GM19193 (cell line): ENCODE data around the gene SPEG.

Source experiments
- POLR2A ChIP-seq: IDR thresholded peaks from 4 replicates; pipeline ENCODE4 v1.6.1; 2011; ENCODE audit not compliant: insufficient read depth, insufficient read length; ENCODE audit errors: extremely low read depth

The SPEG gene

DNA sequence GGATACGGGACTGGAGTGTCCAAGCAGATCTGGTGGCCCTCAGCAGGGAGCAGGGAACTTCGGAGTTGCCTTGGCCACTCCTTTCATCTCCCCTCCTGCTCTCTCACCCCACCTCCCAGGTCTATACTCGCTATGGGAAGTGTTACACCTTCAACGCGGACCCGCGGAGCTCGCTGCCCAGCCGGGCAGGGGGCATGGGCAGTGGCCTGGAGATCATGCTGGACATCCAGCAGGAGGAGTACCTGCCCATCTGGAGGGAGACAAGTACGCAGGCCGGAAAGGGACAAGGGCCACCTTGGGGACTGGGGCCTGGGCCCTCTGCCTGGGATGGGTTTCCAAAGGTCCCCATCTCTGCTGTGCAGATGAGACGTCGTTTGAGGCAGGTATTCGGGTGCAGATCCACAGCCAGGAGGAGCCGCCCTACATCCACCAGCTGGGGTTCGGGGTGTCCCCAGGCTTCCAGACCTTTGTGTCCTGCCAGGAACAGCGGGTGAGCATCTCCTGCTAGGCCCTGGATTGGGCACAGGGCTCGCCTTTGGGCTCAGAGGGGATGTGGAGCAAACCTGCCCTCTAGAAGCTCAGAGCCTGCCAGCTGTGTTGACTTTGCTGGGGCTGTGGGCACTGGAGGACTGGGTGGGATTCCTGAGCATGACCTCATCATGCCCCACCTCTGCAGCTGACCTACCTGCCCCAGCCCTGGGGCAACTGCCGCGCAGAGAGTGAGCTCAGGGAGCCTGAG, 97.2 kb downstream of the SPEG start:
- no peak for TF ChIP-seq POLR2A

GRCh38 chr2:219532378-219532649, 97.7 kb downstream of the SPEG start:
- TF ChIP-seq POLR2A: no peak

DNA sequence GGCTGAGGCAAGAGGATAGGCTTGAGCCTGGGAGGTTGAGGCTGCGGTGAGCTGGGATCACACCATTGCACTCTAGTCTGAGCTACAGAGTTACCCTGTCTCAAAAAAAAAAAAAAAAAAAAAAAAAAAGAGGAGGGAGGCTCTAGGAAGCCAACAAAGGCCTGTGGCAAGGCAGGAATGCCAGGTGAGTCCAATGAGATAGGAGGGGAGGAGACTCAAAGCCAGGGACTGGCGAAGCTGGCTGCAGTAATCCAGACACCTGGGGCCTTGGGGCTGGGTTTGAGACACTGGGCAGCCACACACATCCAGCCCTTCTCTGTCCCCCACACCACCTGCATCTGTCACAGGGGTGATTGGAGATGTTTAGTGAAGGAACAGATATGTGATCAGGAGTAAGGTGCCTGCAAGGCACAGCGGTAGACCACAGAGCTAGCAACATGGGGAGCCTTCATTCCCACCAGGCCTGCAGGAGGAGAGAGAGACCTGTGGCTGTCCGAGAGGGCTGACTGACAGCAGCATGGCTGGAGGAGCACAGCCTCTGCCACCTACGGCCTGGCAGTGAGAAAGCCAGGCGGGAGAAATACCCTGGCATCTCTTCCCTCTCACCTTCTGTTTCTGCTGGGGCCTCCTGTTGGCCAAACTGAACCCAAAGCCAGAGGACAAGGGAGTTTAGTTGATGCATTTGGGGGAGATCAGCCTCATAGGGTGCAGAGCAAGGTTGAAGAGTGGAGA, 99.5 kb downstream of the SPEG start:
- no peak for TF ChIP-seq POLR2A

DNA sequence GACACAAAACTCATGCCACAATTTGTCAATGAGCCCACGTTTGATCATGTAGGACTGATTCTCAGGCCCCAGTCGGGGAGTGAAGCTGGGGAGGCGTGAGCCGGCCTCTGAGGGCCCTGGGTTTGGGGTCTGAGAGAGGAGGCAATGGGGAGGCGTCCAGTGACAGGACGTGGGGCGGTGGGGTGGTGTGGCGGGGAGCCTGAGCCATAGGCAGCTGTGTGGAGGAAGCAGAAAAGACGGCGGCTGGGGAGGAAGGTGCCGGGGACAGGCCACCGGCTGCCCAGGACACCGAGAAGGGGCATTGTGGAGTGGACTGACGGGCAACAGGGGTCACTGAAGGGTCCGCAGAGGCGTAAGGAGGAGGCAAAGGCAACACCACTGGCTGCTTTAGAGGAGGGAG, 101.8 kb downstream of the SPEG start:
- TF ChIP-seq POLR2A: no peak

DNA sequence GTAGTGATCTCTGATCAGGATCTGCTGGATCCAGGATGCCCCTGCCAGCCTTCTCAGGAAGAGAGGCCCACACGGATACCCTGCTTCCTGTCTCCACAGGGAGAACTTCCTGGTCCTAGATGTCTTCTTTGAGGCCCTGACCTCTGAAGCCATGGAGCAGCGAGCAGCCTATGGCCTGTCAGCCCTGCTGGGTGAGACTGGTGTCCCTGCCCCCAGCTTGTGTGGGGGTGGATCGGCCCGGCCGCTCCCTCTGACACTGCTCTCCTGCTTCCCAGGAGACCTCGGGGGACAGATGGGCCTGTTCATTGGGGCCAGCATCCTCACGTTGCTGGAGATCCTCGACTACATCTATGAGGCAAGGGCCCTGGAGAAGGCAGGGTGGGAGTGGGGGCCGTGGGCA, 102.3 kb downstream of the SPEG start:
- no peak for TF ChIP-seq POLR2A

- TF ChIP-seq POLR2A: no peak
Observed at GRCh38 chr2:219537657-219538488, 103.2 kb downstream of the SPEG start.

DNA sequence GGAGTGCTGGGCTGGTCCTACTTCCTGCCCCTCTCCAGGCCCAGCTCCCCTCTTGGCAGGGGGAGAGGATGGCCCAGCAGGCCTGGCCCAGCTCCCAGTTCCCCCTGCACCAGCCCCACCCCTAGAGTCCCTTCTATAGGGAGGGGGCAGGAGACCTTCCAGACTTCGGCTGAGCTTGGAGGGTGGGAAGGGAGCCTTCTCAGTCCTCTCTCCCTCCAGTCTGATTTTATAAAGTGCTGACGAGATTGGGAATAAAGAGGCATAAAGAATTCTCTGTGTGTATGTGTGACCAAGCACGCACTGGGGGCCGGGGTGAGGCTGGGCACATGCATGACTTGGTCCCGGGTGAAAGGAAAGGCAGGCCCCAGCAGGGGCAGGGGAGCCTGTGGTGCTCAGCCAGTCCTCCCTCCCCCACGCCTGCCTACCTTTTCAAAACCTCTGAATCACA, 103.9 kb downstream of the SPEG start:
- TF ChIP-seq POLR2A: no peak

- TF ChIP-seq POLR2A: no peak
Observed at GRCh38 chr2:219538956-219539788, 104.5 kb downstream of the SPEG start.

GRCh38 chr2:219539926-219540678, 105.5 kb downstream of the SPEG start:
- TF ChIP-seq POLR2A: no peak

DNA sequence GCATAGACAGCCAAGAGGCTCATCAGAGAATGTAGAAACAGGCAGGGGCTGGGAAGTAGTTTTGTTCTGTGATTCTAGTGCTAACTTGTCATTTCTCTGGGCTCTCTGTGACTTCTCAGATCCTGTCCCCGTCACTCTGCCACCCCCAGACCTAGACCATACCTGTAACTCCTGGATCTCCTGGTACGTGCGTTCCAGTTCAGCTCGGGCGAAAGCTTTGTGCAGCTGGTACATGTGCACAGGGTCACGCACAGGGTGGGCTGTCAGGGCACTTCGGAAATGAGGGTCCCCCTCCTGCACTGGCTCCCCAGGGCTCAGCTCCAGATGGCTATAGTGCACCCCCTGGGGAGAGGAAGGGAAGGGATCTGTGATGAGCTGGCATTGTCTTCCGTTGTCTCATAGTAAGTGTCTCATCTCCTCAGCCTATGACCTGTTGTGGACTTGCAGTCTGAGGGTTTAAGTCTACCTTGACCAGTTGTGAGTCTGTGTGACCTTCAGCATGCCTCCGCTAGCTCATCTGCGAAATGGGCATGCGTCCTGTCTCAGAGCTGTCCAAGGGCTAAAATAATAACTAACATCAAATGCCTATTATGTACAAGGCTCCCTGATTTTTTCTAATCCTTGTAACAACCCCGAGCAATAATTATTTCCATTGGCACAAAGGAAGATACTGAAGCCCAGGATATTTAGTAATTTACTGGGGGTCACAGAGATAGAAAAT, 106.3 kb downstream of the SPEG start:
- no peak for TF ChIP-seq POLR2A

GRCh38 chr2:219541611-219542180, 107.1 kb downstream of the SPEG start:
- no peak for TF ChIP-seq POLR2A

DNA sequence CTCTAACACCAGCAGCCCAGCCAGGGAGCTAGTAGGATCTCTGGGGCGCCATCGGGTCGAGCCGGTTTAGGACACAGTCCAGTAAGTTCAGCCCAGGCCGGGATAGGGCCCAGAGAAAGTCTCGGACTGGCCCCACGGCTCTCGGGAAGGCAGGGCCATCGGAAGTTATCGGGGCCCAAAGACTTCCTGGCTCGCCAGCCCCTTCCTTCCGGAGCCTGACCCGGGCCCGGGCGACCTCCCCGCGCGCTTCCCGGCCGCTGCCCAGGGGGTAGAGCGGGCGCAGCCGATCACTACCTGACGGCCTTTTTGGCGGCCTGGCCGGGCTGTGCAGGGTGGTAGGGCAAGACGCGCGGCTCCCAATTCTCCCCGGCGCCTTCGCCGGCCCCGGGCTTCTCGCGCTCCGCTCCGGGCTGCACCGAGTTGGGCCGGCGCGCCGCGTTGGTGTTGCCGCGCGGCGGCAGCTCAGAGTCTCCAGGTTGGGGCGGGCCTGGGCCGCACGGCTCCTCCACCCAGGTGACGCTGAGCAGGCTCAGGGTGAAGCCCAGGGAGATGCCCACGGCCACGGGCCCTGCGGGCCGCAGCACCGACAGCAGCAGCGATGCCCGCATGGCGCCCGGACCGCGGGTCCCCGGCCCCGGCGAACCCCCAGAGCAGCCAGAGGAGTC, 108.4 kb downstream of the SPEG start:
- TF ChIP-seq POLR2A: no peak
